WTC11 (cell line): Measurements from ENCODE around the gene SETD2. TPM values are rescaled to one million over a fixed set of nuclear protein-coding genes. Genes with fewer than 3 reads are reported as not detected.

Source experiments
- ATAC-seq: fragments of 200-7000 bp; cut with Tn5 transposase; 2 replicates; pipeline ENCODE4 v1.10.0; 2021; ENCODE audit warnings: mild to moderate bottlenecking, moderate library complexity
- CTCF ChIA-PET: fragments of 300-600 bp; sonication (Branson Sonifier 250); formaldehyde crosslinking; loops from one replicate; lab custom pipeline; 2021; ENCODE audit warnings: antibody characterized with exemption; lab: Charles Lee
- POLR2A ChIA-PET: fragments of 350-600 bp; sonication (Branson Sonifier 250); formaldehyde crosslinking; loops from one replicate; lab custom pipeline; 2021; ENCODE audit warnings: antibody characterized with exemption; lab: Charles Lee
- DNase-seq: peaks from one replicate; pipeline ENCODE4 v3.0.0; 2021; ENCODE audit warnings: low spot score
- H3K27ac Mint-ChIP-seq: 2 replicates; pipeline ENCODE4 v1.8.0; 2021; ENCODE audit warnings: mixed read lengths
- H3K27me3 Mint-ChIP-seq: 2 replicates; pipeline ENCODE4 v1.8.0; 2021; ENCODE audit warnings: low read depth, mild to moderate bottlenecking, moderate library complexity, mixed read lengths
- H3K36me3 Mint-ChIP-seq: 2 replicates; pipeline ENCODE4 v1.8.0; 2021; ENCODE audit warnings: mixed read lengths
- H3K4me1 Mint-ChIP-seq: 2 replicates; pipeline ENCODE4 v1.8.0; 2022; ENCODE audit warnings: mixed read lengths
- H3K4me3 Mint-ChIP-seq: 2 replicates; pipeline ENCODE4 v1.8.0; 2021; ENCODE audit warnings: mild to moderate bottlenecking, moderate library complexity, mixed read lengths
- H3K9me3 Mint-ChIP-seq: 2 replicates; pipeline ENCODE4 v1.8.0; 2021; ENCODE audit warnings: mixed read lengths
- ARID4B ChIP-seq: sonication (generic); formaldehyde crosslinking; IDR thresholded peaks from 2 replicates; pipeline ENCODE4 v1.8.0; 2023; ENCODE audit warnings: missing genetic modification reagents, mild to moderate bottlenecking, borderline replicate concordance
- CBFB ChIP-seq: sonication (generic); formaldehyde crosslinking; IDR thresholded peaks from 2 replicates; pipeline ENCODE4 v1.8.1; 2022; ENCODE audit warnings: mild to moderate bottlenecking, low read depth, missing genetic modification reagents
- CREB1 ChIP-seq: sonication (generic); formaldehyde crosslinking; IDR thresholded peaks from 2 replicates; pipeline ENCODE4 v1.8.0; 2023; ENCODE audit warnings: mild to moderate bottlenecking, missing genetic modification reagents
- ESRRA ChIP-seq: sonication (generic); formaldehyde crosslinking; IDR thresholded peaks from 2 replicates; pipeline ENCODE4 v1.8.1; 2022; ENCODE audit warnings: mild to moderate bottlenecking, missing genetic modification reagents, borderline replicate concordance
- FOXJ3 ChIP-seq: sonication (generic); formaldehyde crosslinking; IDR thresholded peaks from 2 replicates; pipeline ENCODE4 v1.9.0; 2021; ENCODE audit warnings: missing genetic modification reagents, mild to moderate bottlenecking, borderline replicate concordance
- FOXK1 ChIP-seq: sonication (generic); formaldehyde crosslinking; IDR thresholded peaks from 2 replicates; pipeline ENCODE4 v1.8.0; 2022; ENCODE audit warnings: mild to moderate bottlenecking, moderate library complexity, missing genetic modification reagents
- FOXP4 ChIP-seq: sonication (generic); formaldehyde crosslinking; IDR thresholded peaks from 2 replicates; pipeline ENCODE4 v1.8.0; 2022; ENCODE audit warnings: mild to moderate bottlenecking, missing genetic modification reagents
- GRHL2 ChIP-seq: fragments of 250-450 bp; sonication (Bioruptor Pico); IDR thresholded peaks from 2 replicates; pipeline ENCODE4 v1.8.0; 2022; ENCODE audit warnings: mild to moderate bottlenecking, moderate library complexity; ENCODE audit not compliant: insufficient replicate concordance, severe bottlenecking
- IRF1 ChIP-seq: sonication (generic); formaldehyde crosslinking; IDR thresholded peaks from 2 replicates; pipeline ENCODE4 v1.8.0; 2023; ENCODE audit warnings: missing genetic modification reagents
- JUN ChIP-seq: sonication (generic); formaldehyde crosslinking; IDR thresholded peaks from 2 replicates; pipeline ENCODE4 v1.8.0; 2023; ENCODE audit warnings: mild to moderate bottlenecking, missing genetic modification reagents
- NR3C1 ChIP-seq: sonication (generic); formaldehyde crosslinking; conservative IDR thresholded peaks from 2 replicates; pipeline ENCODE4 v1.8.1; 2023; ENCODE audit warnings: low read depth, mild to moderate bottlenecking, missing genetic modification reagents
- SMAD4 ChIP-seq: sonication (generic); formaldehyde crosslinking; IDR thresholded peaks from 2 replicates; pipeline ENCODE4 v1.8.0; 2022; ENCODE audit warnings: mild to moderate bottlenecking, missing genetic modification reagents
- STAT6 ChIP-seq: sonication (generic); formaldehyde crosslinking; conservative IDR thresholded peaks from 2 replicates; pipeline ENCODE4 v1.8.1; 2023; ENCODE audit warnings: mild to moderate bottlenecking, low read depth, missing genetic modification reagents, moderate library complexity
- ZBTB21 ChIP-seq: sonication (generic); formaldehyde crosslinking; IDR thresholded peaks from 2 replicates; pipeline ENCODE4 v1.8.1; 2023; ENCODE audit warnings: mild to moderate bottlenecking, missing genetic modification reagents, borderline replicate concordance
- ZNF138 ChIP-seq: sonication (generic); formaldehyde crosslinking; conservative IDR thresholded peaks from 2 replicates; pipeline ENCODE4 v1.8.1; 2022; ENCODE audit warnings: mild to moderate bottlenecking, moderate library complexity, missing genetic modification reagents
- ZNF416 ChIP-seq: fragments of 250-450 bp; sonication (Bioruptor Pico); IDR thresholded peaks from 2 replicates; pipeline ENCODE4 v1.9.0; 2021; ENCODE audit warnings: mild to moderate bottlenecking, inconsistent platforms
- ZNF512 ChIP-seq: sonication (generic); formaldehyde crosslinking; IDR thresholded peaks from 2 replicates; pipeline ENCODE4 v1.8.1; 2022; ENCODE audit warnings: missing genetic modification reagents, borderline replicate concordance
- ZNF671 ChIP-seq: fragments of 250-450 bp; sonication (Bioruptor Pico); IDR thresholded peaks from 2 replicates; pipeline ENCODE4 v1.8.0; 2021; ENCODE audit warnings: mild to moderate bottlenecking
- total RNA-seq: library from RNA; stranded (reverse); gene quantifications from 3 replicates; pipeline ENCODE4 v1.2.3, GENCODE V29; 2021
- TF ChIP-seq, protein P1 (sequence below): sonication (generic); formaldehyde crosslinking; IDR thresholded peaks from 2 replicates; pipeline ENCODE4 v1.8.1; 2022; ENCODE audit warnings: mild to moderate bottlenecking, missing genetic modification reagents, moderate library complexity, borderline replicate concordance
- TF ChIP-seq, protein P2 (sequence below): sonication (generic); formaldehyde crosslinking; conservative IDR thresholded peaks from 2 replicates; pipeline ENCODE4 v1.8.1; 2022; ENCODE audit warnings: mild to moderate bottlenecking, missing genetic modification reagents
- TF ChIP-seq, protein P3 (sequence below): sonication (generic); formaldehyde crosslinking; IDR thresholded peaks from 2 replicates; pipeline ENCODE4 v1.8.1; 2022; ENCODE audit warnings: low read depth, mild to moderate bottlenecking, moderate library complexity, missing genetic modification reagents, borderline replicate concordance

Gene SETD2
- total RNA-seq, 1 experiment from 2014 or later, result 39.8 TPM

DNA sequence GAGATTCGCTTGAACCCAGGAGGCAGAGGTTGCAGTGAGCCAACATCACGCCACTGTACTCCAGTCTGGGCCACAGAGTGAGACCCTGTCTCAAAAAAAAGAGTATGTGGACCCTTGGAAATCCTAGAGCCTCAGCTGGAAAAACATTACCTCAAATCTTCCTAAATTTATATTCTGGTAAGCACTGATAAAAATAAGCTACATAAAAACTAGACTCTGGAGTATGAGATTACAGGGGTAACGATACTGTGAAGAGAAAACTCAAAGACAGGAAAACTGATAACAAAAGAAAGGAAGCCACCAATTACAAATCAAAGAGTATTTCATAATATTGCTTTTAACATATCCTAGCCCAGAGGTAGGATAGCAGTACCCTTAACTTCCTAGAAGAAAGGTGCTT is 30.3 kb downstream of the SETD2 start:
- TF ChIP-seq JUN (CRISPR knock-in tag), result no peak
- no peak for TF ChIP-seq GRHL2
- no peak for TF ChIP-seq FOXK1 (CRISPR knock-in tag)
- no peak for TF ChIP-seq FOXJ3 (CRISPR knock-in tag)
- no peak for TF ChIP-seq ARID4B
- Mint-ChIP-seq H3K4me3 (no peak overlapping the region), H3K27me3 (no peaks in the 10 kb centered on the region), H3K36me3 (no peaks in the 10 kb centered on the region), H3K27ac (peak overlapping the region; percentile 72; the same call in 1 of the 2 replicates), H3K9me3 (no peaks in the 10 kb centered on the region), H3K4me1 (peaks cover 34% of the 10 kb centered on the region)
- no peak for ATAC-seq
- ChIA-PET POLR2A (no interaction called here), CTCF (no interaction called here)
- DNase-seq, result no peak

GRCh38 chr3:47130557-47130956 is 33.4 kb downstream of the SETD2 start:
- POLR2A ChIA-PET, result no interaction called here
- Mint-ChIP-seq H3K27me3 (no peaks in the 10 kb centered on the region), H3K4me3 (no peak overlapping the region), H3K36me3 (peaks cover 4% of the 10 kb centered on the region), H3K4me1 (peaks cover 22% of the 10 kb centered on the region), H3K27ac (no peak overlapping the region), H3K9me3 (peaks cover 3% of the 10 kb centered on the region; the same call in 1 of the 2 replicates)
- ATAC-seq (no peak), DNase-seq (no peak)
- CTCF ChIA-PET, result no interaction called here
- TF ChIP-seq CREB1 (CRISPR knock-in tag) (no peak), ZNF512 (CRISPR knock-in tag) (no peak), CBFB (CRISPR knock-in tag) (no peak), ESRRA (CRISPR knock-in tag) (no peak), NR3C1 (CRISPR knock-in tag) (no peak), FOXP4 (CRISPR knock-in tag) (no peak), IRF1 (CRISPR knock-in tag) (no peak), ZBTB21 (CRISPR knock-in tag) (no peak), JUN (CRISPR knock-in tag) (no peak), SMAD4 (CRISPR knock-in tag) (no peak), ZNF138 (no peak), STAT6 (no peak), ZNF671 (no peak), ZNF416 (CRISPR knock-in tag) (no peak)
- TF ChIP-seq, protein P1, sequence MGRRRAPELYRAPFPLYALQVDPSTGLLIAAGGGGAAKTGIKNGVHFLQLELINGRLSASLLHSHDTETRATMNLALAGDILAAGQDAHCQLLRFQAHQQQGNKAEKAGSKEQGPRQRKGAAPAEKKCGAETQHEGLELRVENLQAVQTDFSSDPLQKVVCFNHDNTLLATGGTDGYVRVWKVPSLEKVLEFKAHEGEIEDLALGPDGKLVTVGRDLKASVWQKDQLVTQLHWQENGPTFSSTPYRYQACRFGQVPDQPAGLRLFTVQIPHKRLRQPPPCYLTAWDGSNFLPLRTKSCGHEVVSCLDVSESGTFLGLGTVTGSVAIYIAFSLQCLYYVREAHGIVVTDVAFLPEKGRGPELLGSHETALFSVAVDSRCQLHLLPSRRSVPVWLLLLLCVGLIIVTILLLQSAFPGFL (CRISPR knock-in tag), result no peak
- TF ChIP-seq, protein P2, sequence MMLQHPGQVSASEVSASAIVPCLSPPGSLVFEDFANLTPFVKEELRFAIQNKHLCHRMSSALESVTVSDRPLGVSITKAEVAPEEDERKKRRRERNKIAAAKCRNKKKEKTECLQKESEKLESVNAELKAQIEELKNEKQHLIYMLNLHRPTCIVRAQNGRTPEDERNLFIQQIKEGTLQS (CRISPR knock-in tag), result no peak
- TF ChIP-seq, protein P3, sequence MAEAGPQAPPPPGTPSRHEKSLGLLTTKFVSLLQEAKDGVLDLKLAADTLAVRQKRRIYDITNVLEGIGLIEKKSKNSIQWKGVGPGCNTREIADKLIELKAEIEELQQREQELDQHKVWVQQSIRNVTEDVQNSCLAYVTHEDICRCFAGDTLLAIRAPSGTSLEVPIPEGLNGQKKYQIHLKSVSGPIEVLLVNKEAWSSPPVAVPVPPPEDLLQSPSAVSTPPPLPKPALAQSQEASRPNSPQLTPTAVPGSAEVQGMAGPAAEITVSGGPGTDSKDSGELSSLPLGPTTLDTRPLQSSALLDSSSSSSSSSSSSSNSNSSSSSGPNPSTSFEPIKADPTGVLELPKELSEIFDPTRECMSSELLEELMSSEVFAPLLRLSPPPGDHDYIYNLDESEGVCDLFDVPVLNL (CRISPR knock-in tag), result no peak
